NB4 (cell line): ENCODE measurements around the gene ZNF423.

ENCODE experiments used
- DNase-seq: peaks from one replicate; pipeline ENCODE4 v3.0.0; 2010; ENCODE audit warnings: low read depth
- H3K4me3 ChIP-seq: one replicate; pipeline ENCODE4 v1.5.1; 2011; ENCODE audit warnings: mild to moderate bottlenecking, low read depth, low read length, moderate library complexity
- CTCF ChIP-seq: IDR thresholded peaks from one replicate; pipeline ENCODE4 v1.5.1; 2012; ENCODE audit warnings: low read depth, low read length
- MYC ChIP-seq: IDR thresholded peaks from 2 replicates; pipeline ENCODE4 v1.6.1; 2011; ENCODE audit warnings: low read depth, low read length
- POLR2A ChIP-seq: IDR thresholded peaks from 2 replicates; pipeline ENCODE4 v1.6.1; 2011; ENCODE audit warnings: mild to moderate bottlenecking; ENCODE audit not compliant: insufficient read length; ENCODE audit errors: extremely low read depth
- TF ChIP-seq, protein P1 (sequence below): IDR thresholded peaks from 2 replicates; pipeline ENCODE4 v1.6.1; 2011; ENCODE audit warnings: low read depth, low read length

The ZNF423 gene

DNA sequence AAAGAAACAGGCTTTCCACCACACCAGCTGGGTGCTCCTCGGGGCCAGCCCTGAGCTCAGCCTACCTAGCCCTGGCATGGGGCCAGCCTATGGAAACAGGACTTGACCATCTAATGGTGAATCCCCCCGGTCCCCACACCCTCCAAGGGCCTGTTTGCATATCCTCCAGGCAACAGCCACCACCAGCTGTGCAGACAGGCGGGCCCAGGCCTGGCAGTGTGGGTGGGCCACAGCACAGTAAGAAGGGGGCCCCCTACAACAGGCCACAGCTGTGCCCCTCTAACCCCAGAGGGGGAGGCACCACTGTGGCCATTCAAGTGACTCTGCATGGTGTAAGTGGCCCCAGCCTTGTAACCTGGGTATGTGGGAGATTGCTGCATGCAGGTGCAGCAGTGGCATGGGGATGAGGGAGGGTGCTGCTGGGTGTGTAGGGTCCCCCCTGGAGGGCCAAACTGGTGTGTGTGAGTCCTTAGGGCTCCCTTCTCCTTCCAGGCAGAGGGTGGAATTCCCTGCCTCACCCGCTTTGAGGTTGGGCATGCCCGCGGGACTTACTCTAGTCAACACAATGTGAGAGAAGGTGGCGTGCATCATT, 334.1 kb downstream of the ZNF423 start:
- TF ChIP-seq MYC, result no peak
- no peak for TF ChIP-seq CTCF
- TF ChIP-seq, protein P1, sequence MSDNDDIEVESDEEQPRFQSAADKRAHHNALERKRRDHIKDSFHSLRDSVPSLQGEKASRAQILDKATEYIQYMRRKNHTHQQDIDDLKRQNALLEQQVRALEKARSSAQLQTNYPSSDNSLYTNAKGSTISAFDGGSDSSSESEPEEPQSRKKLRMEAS, result no peak
- no peak for TF ChIP-seq POLR2A
- H3K4me3 ChIP-seq, result no peak overlapping the region
- no peak for DNase-seq

DNA sequence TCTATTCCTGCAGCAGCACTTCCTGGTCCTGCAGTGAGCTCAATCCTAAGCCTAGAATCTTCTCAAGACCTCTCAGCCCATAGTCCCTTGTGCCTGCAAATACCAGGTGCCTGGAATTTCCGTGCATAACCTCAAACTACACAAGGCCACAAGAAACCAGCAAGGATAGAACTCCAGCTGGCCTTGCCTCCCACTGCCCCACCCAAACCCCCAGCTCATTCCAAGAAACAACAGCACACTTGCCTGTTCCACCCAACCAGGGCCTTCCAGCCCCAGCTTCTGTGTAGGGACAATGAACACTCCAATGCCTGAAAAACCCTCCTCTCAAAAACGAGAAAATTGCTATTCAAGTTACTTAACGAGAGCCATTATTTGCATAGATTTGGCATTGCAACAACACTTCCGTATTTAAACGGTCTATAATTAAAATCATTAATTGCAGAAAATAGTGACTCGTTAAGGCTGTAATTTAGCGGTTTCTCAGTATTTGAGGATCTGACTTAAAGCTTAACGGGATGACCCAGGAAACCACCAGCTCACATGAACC, 335.3 kb downstream of the ZNF423 start:
- TF ChIP-seq, protein P1, result no peak
- TF ChIP-seq POLR2A, result no peak
- no peak for TF ChIP-seq CTCF
- TF ChIP-seq MYC, result no peak
- H3K4me3 ChIP-seq, result no peak overlapping the region
- DNase-seq, result no peak

- TF ChIP-seq, protein P1, result no peak
- TF ChIP-seq MYC (no peak), CTCF (no peak), POLR2A (no peak)
Observed at GRCh38 chr16:49519741-49520140, 336.2 kb downstream of the ZNF423 start.

DNA sequence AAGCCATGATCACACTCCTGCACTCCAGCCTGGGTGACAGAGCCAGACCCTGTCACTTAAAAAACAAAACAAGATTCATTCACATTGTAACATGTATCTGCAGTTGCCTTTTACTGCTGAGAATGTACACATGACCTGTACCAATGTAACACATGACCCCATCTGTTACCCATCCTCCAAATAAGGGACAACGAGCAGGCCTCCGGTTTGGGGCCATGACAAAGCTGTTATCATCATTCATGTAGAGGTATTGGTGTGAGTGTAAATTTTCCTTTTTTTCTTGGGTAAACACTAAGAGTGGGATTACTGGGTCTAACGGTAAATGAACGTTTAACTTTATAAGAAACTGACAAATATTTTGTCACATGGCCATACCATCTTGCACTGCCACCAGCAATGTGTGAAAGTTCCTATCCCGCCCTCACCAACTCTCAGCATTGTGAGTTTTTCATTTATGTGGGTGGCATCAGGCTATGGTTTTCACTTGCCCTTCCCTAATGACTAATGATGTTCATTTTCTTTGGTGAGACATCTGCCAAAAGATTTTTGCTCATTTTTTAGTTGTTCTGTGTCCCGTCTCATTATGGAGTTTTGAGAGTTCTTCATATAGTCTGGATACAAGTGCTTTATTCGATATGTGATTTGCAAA, 336.8 kb downstream of the ZNF423 start:
- H3K4me3 ChIP-seq, result no peak overlapping the region
- TF ChIP-seq POLR2A, result no peak
- TF ChIP-seq, protein P1, result no peak
- TF ChIP-seq MYC, result no peak
- no peak for TF ChIP-seq CTCF
- no peak for DNase-seq

More at GRCh38 chr16:49519741-49520140, 336.2 kb downstream of the ZNF423 start:
- DNase-seq, result no peak
- no peak overlapping the region for H3K4me3 ChIP-seq

DNA sequence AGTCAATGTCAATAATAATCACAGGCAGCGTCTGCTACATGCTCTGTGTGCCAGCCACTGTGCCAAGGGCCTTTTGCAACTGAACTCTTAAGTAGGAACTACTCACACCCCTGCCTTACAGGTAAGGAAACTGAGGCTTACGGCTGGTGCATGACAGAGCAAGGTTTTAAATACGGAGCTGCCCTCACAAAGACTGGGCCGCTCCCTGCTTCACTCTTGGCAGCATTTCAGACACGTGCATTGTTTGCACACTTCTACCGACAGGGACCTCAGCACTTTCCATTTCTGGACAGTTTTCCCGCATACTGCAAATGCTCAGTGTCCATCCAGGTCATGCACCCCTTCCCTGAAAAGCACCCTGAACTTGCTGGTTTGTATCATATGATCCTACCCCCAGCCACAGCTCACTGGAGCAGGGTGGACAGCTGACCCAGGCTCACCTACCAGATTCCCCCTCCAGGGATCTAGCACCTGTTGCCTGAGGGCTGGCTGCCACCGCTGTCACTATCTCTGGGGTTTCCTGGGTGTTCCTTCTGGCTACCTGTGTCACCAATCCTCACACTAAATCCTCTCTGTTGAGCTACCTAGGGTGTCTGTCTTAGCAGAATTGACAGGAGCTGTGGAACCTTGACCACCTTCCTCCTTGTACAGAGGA, 339.4 kb downstream of the ZNF423 start:
- H3K4me3 ChIP-seq, result no peak overlapping the region
- no peak for TF ChIP-seq POLR2A
- no peak for TF ChIP-seq MYC
- no peak for TF ChIP-seq CTCF
- TF ChIP-seq, protein P1, result no peak
- DNase-seq, result no peak
